Stomach (tissue), 9 donors: ENCODE measurements around the gene MGAT5. TPM values are rescaled to one million over a fixed set of nuclear protein-coding genes. Genes with fewer than 3 reads are reported as not detected.
A peak's percentile ranks its signal among the peaks of the same experiment; 100 is the strongest.

Experiments
- DNase-seq, 2 donors: peaks; one replicate each; pipeline versions ENCODE4 v3.0.0 to v3.0.0-alpha.2; 2013 to 2019
- H3K27ac ChIP-seq, 5 donors: fragments of 200-600 bp in 4 of 5; sonication (generic) in 4 of 5; one replicate each; pipeline ENCODE4 v1.5.1; 2013 to 2019; ENCODE audit warnings: mild to moderate bottlenecking in 1 of 5, moderate library complexity in 1 of 5
- H3K27me3 ChIP-seq, 3 donors: fragments of 200-600 bp; sonication (generic); one replicate each; pipeline ENCODE4 v1.5.1; 2017 to 2019; ENCODE audit warnings: mixed run types in 1 of 3
- H3K36me3 ChIP-seq, 4 donors: fragments of 200-600 bp; sonication (generic); 1 replicate in 3 of 4; 2 replicates in 1 of 4; pipeline ENCODE4 v1.5.1; 2016 to 2019
- H3K4me1 ChIP-seq, 4 donors: fragments of 200-600 bp; sonication (generic); one replicate each; pipeline ENCODE4 v1.5.1; 2016 to 2019
- H3K4me3 ChIP-seq, 4 donors: fragments of 200-600 bp; sonication (generic) in 3 of 4; one replicate each; pipeline ENCODE4 v1.5.1; 2016 to 2019; ENCODE audit warnings: mild to moderate bottlenecking in 1 of 4
- H3K9me3 ChIP-seq, 4 donors: fragments of 200-600 bp; sonication (generic); one replicate each; pipeline ENCODE4 v1.5.1; 2016 to 2019
- CTCF ChIP-seq, 7 experiments: fragments of 450-650 bp in 4 of 7; fragments of 200-600 bp in 3 of 7; sonication (generic) in 3 of 7; IDR thresholded peaks; one replicate each; pipeline ENCODE4 v1.5.1; 2016 to 2019; ENCODE audit warnings: antibody characterized with exemption in 7 of 7, control low read depth in 2 of 7, mild to moderate bottlenecking in 1 of 7
- EP300 ChIP-seq: sonication (generic); formaldehyde crosslinking; IDR thresholded peaks from one replicate; pipeline ENCODE4 v1.6.1; 2017; ENCODE audit warnings: antibody characterized with exemption
- POLR2A ChIP-seq, 4 donors: fragments of 450-650 bp; IDR thresholded peaks; one replicate each; pipeline ENCODE4 v1.6.1; 2016; ENCODE audit warnings: antibody characterized with exemption in 4 of 4, control low read depth in 2 of 4, mild to moderate bottlenecking in 1 of 4, moderate library complexity in 1 of 4
- POLR2AphosphoS5 ChIP-seq, 3 donors: sonication (generic); formaldehyde crosslinking; IDR thresholded peaks; one replicate each; pipeline ENCODE4 v1.6.1; 2016; ENCODE audit warnings: antibody characterized with exemption in 3 of 3
- WGBS, 5 donors: extraction: QIAGEN DNeasy Blood & Tissue Kit in 3 of 5; methylation state at CpG; one replicate each; pipeline versions ENCODE4 v1.1.5 to v1.1.7; 2013 to 2018; 5-methylcytosine and 5-hydroxymethylcytosine counted together
- intact Hi-C: fragments of 100-400 bp; cut with DNase I; formaldehyde crosslinking; loops from one replicate; pipeline ENCODE4 v1.15.1; 2023; ENCODE audit warnings: low total_unique reads
- polyA plus RNA-seq, 3 donors: library from polyadenylated mRNA; stranded (reverse); fragments of 200-250 nt; gene quantifications; one replicate each; pipeline ENCODE4 v1.2.3, GENCODE V29; 2013
- total RNA-seq, 5 donors: library from RNA; depleted of rRNA; stranded (reverse); fragments of >200 nt; gene quantifications; one replicate each; pipeline versions ENCODE4 v1.1.0 to v1.2.3, GENCODE V29; 2014 to 2016
- donor health status: healthy with polysubstance abuse.
- donor health status: Bipolar disorder and iron deficiency.
- donor health status: healthy.

The MGAT5 gene
- total and polyA plus RNA-seq, 8 donors: 3.9 to 125 (median 46.0) TPM

GRCh38 chr2:134453973-134454372 lies 200.1 kb downstream of the MGAT5 start:
- H3K27ac ChIP-seq: no peak overlapping the region
- TF ChIP-seq POLR2A (IDR thresholded peaks at IDR 0.05) (no peak), EP300 (no peak)
- no peak overlapping the region for H3K4me3 ChIP-seq
- intact Hi-C loops: loop anchor here (10.0 kb wide), 1 partner anchor 339 kb away; no protein-coding TSS in a partner anchor
- peaks cover 4 to 11% (median 9%) of the 10 kb centered on the region in 4 donors for H3K4me1 ChIP-seq
- no peaks in the 10 kb centered on the region for H3K27me3 ChIP-seq
- WGBS, 5 donors: 81 to 87% (median 86%) methylated on average over 10 of the region's 10 CpGs
- DNase-seq: peak in 1 of 2 donors; percentile 13
- H3K36me3 ChIP-seq: peaks cover 0 to 42% (median 32%) of the 10 kb centered on the region in 4 donors
- H3K9me3 ChIP-seq: no peaks in the 10 kb centered on the region

GRCh38 chr2:134454426-134454825 lies 200.6 kb downstream of the MGAT5 start:
- H3K9me3 ChIP-seq: no peaks in the 10 kb centered on the region
- WGBS, 5 donors: 70 to 77% (median 74%) methylated on average over 8 of the region's 8 CpGs
- no peak for TF ChIP-seq POLR2AphosphoS5 (IDR thresholded peaks at IDR 0.05)
- no peak for TF ChIP-seq CTCF (IDR thresholded peaks at IDR 0.05)
- TF ChIP-seq EP300: no peak
- TF ChIP-seq POLR2A (IDR thresholded peaks at IDR 0.05): no peak
- H3K27me3 ChIP-seq: no peaks in the 10 kb centered on the region
- peaks cover 4 to 11% (median 9%) of the 10 kb centered on the region in 4 donors for H3K4me1 ChIP-seq
- intact Hi-C loops: loop anchor here (10.0 kb wide), 1 partner anchor 340 kb away; no protein-coding TSS in a partner anchor
- no peak for DNase-seq
- H3K4me3 ChIP-seq: no peak overlapping the region
- H3K27ac ChIP-seq: no peak overlapping the region
- H3K36me3 ChIP-seq: peaks cover 0 to 37% (median 27%) of the 10 kb centered on the region in 4 donors

GRCh38 chr2:134454931-134455330 lies 201.1 kb downstream of the MGAT5 start:
- intact Hi-C loops: loop anchor here (10.0 kb wide), 1 partner anchor 340 kb away; no protein-coding TSS in a partner anchor
- Histone ChIP-seq H3K9me3 (no peaks in the 10 kb centered on the region), H3K4me1 (peaks cover 4 to 11% (median 9%) of the 10 kb centered on the region in 4 donors), H3K36me3 (peaks cover 0 to 32% (median 22%) of the 10 kb centered on the region in 4 donors), H3K4me3 (no peak overlapping the region), H3K27me3 (no peaks in the 10 kb centered on the region), H3K27ac (no peak overlapping the region)
- TF ChIP-seq POLR2AphosphoS5 (IDR thresholded peaks at IDR 0.05) (no peak), CTCF (IDR thresholded peaks at IDR 0.05) (no peak), POLR2A (IDR thresholded peaks at IDR 0.05) (no peak), EP300 (no peak)
- WGBS, 5 donors: 78 to 86% (median 82%) methylated on average over 5 to 6 of the region's 6 CpGs
- DNase-seq: peak in 1 of 2 donors; percentile 23

- intact Hi-C loops: loop anchor here (10.0 kb wide), 1 partner anchor 341 kb away; no protein-coding TSS in a partner anchor
- Histone ChIP-seq H3K9me3 (no peaks in the 10 kb centered on the region), H3K36me3 (peaks cover 0 to 28% (median 18%) of the 10 kb centered on the region in 4 donors), H3K27ac (no peak overlapping the region), H3K4me1 (peaks cover 4 to 15% (median 9%) of the 10 kb centered on the region in 4 donors), H3K27me3 (no peaks in the 10 kb centered on the region), H3K4me3 (no peak overlapping the region)
- peak in 1 of 2 donors; percentile 23 for DNase-seq
- TF ChIP-seq POLR2AphosphoS5 (IDR thresholded peaks at IDR 0.05) (no peak), POLR2A (IDR thresholded peaks at IDR 0.05) (no peak), CTCF (IDR thresholded peaks at IDR 0.05) (no peak), EP300 (no peak)
- WGBS, 5 donors: 83 to 94% (median 87%) methylated on average over 10 of the region's 10 CpGs
Measured at GRCh38 chr2:134455426-134455825, 201.6 kb downstream of the MGAT5 start.

GRCh38 chr2:134457353-134457752 lies 203.5 kb downstream of the MGAT5 start:
- Histone ChIP-seq H3K4me3 (no peak overlapping the region), H3K4me1 (peaks cover 7 to 19% (median 10%) of the 10 kb centered on the region in 4 donors), H3K9me3 (no peaks in the 10 kb centered on the region), H3K27me3 (no peaks in the 10 kb centered on the region), H3K36me3 (peaks cover 0 to 28% (median 16%) of the 10 kb centered on the region in 4 donors), H3K27ac (peak overlapping the region in 3 of 5 donors; percentile 11 to 51 (median 33))
- TF ChIP-seq CTCF (IDR thresholded peaks at IDR 0.05): no peak
- no peak for TF ChIP-seq POLR2AphosphoS5 (IDR thresholded peaks at IDR 0.05)
- TF ChIP-seq EP300: no peak
- no peak for TF ChIP-seq POLR2A (IDR thresholded peaks at IDR 0.05)
- DNase-seq: peak in 1 of 2 donors; percentile 15
- WGBS, 5 donors: 90 to 94% (median 92%) methylated on average over 7 of the region's 7 CpGs
- intact Hi-C loops: loop anchor here (10.0 kb wide), 1 partner anchor 343 kb away; no protein-coding TSS in a partner anchor
